CD4-positive, alpha-beta T cell treated with Interleukin-6 for 4 hours (primary cell): ENCODE results near the gene DAPK1.

Source experiments
- DNase-seq: peaks from one replicate; pipeline ENCODE4 v3.0.0-alpha.2; 2020; ENCODE audit warnings: mixed read lengths

The DAPK1 gene

GRCh38 chr9:87497604-87498045 lies at the start of gene DAPK1:
TSS of gene DAPK1 (plus strand) at chr9:87497867. CDS start at chr9:87499078, 1,211 bp downstream.
- DNase-seq: no peak

GRCh38 chr9:87451149-87451548 lies 46.5 kb upstream of the DAPK1 start:
- no peak for DNase-seq

- DNase-seq: no peak
These were observed 42.3 kb upstream of the DAPK1 start for GRCh38 chr9:87455407-87455806.

GRCh38 chr9:87461256-87461655 lies 36.4 kb upstream of the DAPK1 start:
- no peak for DNase-seq

- no peak for DNase-seq
These were observed 33.3 kb upstream of the DAPK1 start for GRCh38 chr9:87464110-87464991.

GRCh38 chr9:87464992-87465378 lies 32.7 kb upstream of the DAPK1 start:
- no peak for DNase-seq

GRCh38 chr9:87465816-87466215 lies 31.9 kb upstream of the DAPK1 start:
- no peak for DNase-seq

- DNase-seq: no peak
These were observed 30.5 kb upstream of the DAPK1 start for GRCh38 chr9:87467187-87467586.

- no peak for DNase-seq
These were observed 27.7 kb upstream of the DAPK1 start for GRCh38 chr9:87469793-87470465.

- DNase-seq: no peak
These were observed 25.9 kb upstream of the DAPK1 start for GRCh38 chr9:87471746-87472145.

- DNase-seq: no peak
These were observed 22.2 kb upstream of the DAPK1 start for GRCh38 chr9:87475463-87475862.

GRCh38 chr9:87478226-87478992 lies 19.3 kb upstream of the DAPK1 start:
- no peak for DNase-seq

GRCh38 chr9:87479801-87480201 lies 17.9 kb upstream of the DAPK1 start:
- no peak for DNase-seq

- no peak for DNase-seq
These were observed 15.5 kb upstream of the DAPK1 start for GRCh38 chr9:87481890-87482855.

GRCh38 chr9:87490225-87490624 lies 7.4 kb upstream of the DAPK1 start:
- no peak for DNase-seq

- no peak for DNase-seq
These were observed 6.8 kb upstream of the DAPK1 start for GRCh38 chr9:87490907-87491306.

GRCh38 chr9:87491523-87491922 lies 6.1 kb upstream of the DAPK1 start:
- no peak for DNase-seq

GRCh38 chr9:87492642-87493041 lies 5.0 kb upstream of the DAPK1 start:
- no peak for DNase-seq

- DNase-seq: no peak
These were observed 2.6 kb upstream of the DAPK1 start for GRCh38 chr9:87494970-87495471.

- DNase-seq: no peak
These were observed 525 bp upstream of the DAPK1 start for GRCh38 chr9:87497080-87497603.

GRCh38 chr9:87498046-87498810 lies 561 bp downstream of the DAPK1 start:
- DNase-seq: no peak
